ENCODE data around the gene BMPR1A. TPM values are rescaled to one million over a fixed set of nuclear protein-coding genes. Genes with fewer than 3 reads are reported as not detected.
A peak's percentile ranks its signal among the peaks of the same experiment; 100 is the strongest.

Gene BMPR1A
- total RNA-seq, 6 donors from 2014 or later = 12.9 to 37.4 (median 30.6) TPM

DNA sequence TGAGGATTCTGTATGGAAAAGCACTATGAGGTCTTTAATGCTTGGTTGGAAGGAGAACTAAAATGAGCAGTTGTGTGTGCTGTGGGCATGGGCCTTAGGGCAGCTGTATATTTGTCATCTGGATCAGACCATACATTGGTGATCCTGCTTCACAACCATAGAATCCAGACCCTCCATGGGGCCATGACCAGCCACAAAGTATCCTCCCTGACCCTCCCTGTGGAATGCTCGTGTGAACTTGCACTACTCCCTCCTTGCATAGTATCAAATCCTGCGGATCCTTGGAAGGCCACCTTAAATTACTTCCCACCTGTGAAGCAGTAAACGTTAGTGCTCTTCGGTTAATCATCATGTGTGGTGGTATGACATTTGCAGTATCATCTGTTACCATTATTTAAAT, 67.1 kb downstream of the BMPR1A start:
- no peaks in the 10 kb centered on the region for H3K4me1 ChIP-seq
- DNase-seq (no peak), ATAC-seq (ENCODE audit: low FRiP score in 2 of 2) (no peak)
- no peaks in the 10 kb centered on the region for H3K27me3 ChIP-seq
- no peak overlapping the region for H3K4me3 ChIP-seq
- no peaks in the 10 kb centered on the region for H3K36me3 ChIP-seq
- H3K9me3 ChIP-seq = no peaks in the 10 kb centered on the region
- no peak for TF ChIP-seq POLR2A (IDR thresholded peaks at IDR 0.05)
- TF ChIP-seq EP300 (IDR thresholded peaks at IDR 0.05) = no peak
- TF ChIP-seq CTCF (IDR thresholded peaks at IDR 0.05) = no peak
- no peak for TF ChIP-seq POLR2AphosphoS5 (IDR thresholded peaks at IDR 0.05)
- H3K27ac ChIP-seq = no peak overlapping the region
- 69 to 80% methylated on average over 4 of the region's 4 CpGs for WGBS, 2 donors

DNA sequence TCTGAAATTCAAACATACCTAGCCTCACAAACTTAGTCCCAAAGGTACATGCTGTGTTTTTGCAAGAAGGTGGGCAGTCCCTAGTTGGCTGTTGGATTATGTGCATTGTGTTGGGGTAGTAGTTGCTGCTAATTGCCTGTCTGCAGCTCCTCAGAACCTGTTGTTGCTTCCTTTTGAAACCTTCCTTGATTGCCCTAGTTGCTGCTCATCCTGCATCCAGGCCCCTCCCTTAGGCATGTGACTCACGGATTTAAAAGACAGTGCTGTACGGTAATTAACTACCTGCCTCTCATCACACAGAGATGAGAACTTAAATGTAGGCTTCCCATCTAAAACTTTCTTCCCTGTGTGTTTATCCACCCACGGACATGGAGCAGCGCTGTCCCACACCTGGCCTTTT, 67.7 kb downstream of the BMPR1A start:
- TF ChIP-seq POLR2AphosphoS5 (IDR thresholded peaks at IDR 0.05) (no peak), POLR2A (IDR thresholded peaks at IDR 0.05) (no peak), EP300 (IDR thresholded peaks at IDR 0.05) (no peak), CTCF (IDR thresholded peaks at IDR 0.05) (no peak)
- DNase-seq (no peak), ATAC-seq (ENCODE audit: low FRiP score in 2 of 2) (no peak)
- H3K36me3 ChIP-seq = no peaks in the 10 kb centered on the region
- H3K4me1 ChIP-seq = no peaks in the 10 kb centered on the region
- H3K9me3 ChIP-seq = no peaks in the 10 kb centered on the region
- WGBS, 2 donors = 84 to 86% methylated on average over 4 of the region's 4 CpGs
- H3K4me3 ChIP-seq = no peak overlapping the region
- H3K27ac ChIP-seq = no peak overlapping the region
- H3K27me3 ChIP-seq = no peaks in the 10 kb centered on the region

- ATAC-seq (ENCODE audit: low FRiP score in 2 of 2) (no peak), DNase-seq (no peak)
- no peaks in the 10 kb centered on the region for H3K27me3 ChIP-seq
- TF ChIP-seq POLR2AphosphoS5 (IDR thresholded peaks at IDR 0.05) = no peak
- no peak for TF ChIP-seq CTCF (IDR thresholded peaks at IDR 0.05)
- TF ChIP-seq POLR2A (IDR thresholded peaks at IDR 0.05) = no peak
- TF ChIP-seq EP300 (IDR thresholded peaks at IDR 0.05) = no peak
- H3K27ac ChIP-seq = no peak overlapping the region
- H3K36me3 ChIP-seq = no peaks in the 10 kb centered on the region
- H3K9me3 ChIP-seq = no peaks in the 10 kb centered on the region
- 74 to 84% methylated on average over 2 of the region's 2 CpGs for WGBS, 2 donors
- no peak overlapping the region for H3K4me3 ChIP-seq
- peaks cover 0 to 6% (median 3%) of the 10 kb centered on the region in 4 donors for H3K4me1 ChIP-seq
Measured at GRCh38 chr10:86825366-86825765, 68.9 kb downstream of the BMPR1A start.

- ATAC-seq (ENCODE audit: low FRiP score in 2 of 2) (no peak), DNase-seq (no peak)
- Histone ChIP-seq H3K4me1 (peaks cover 0 to 6% (median 3%) of the 10 kb centered on the region in 4 donors), H3K4me3 (no peak overlapping the region), H3K9me3 (no peaks in the 10 kb centered on the region), H3K27me3 (no peaks in the 10 kb centered on the region), H3K27ac (peak overlapping the region in 1 of 4 donors; percentile 11), H3K36me3 (no peaks in the 10 kb centered on the region)
- TF ChIP-seq CTCF (IDR thresholded peaks at IDR 0.05) (no peak), EP300 (IDR thresholded peaks at IDR 0.05) (no peak), POLR2A (IDR thresholded peaks at IDR 0.05) (no peak), POLR2AphosphoS5 (IDR thresholded peaks at IDR 0.05) (no peak)
- WGBS, 2 donors = 89 to 90% methylated on average over 7 of the region's 7 CpGs
Measured at GRCh38 chr10:86827639-86828038, 71.2 kb downstream of the BMPR1A start.

- Histone ChIP-seq H3K27ac (peak overlapping the region in 1 of 4 donors; percentile 11), H3K4me1 (peaks cover 0 to 6% (median 3%) of the 10 kb centered on the region in 4 donors), H3K9me3 (no peaks in the 10 kb centered on the region), H3K27me3 (no peaks in the 10 kb centered on the region), H3K4me3 (no peak overlapping the region), H3K36me3 (no peaks in the 10 kb centered on the region)
- DNase-seq = no peak
- 87 to 92% methylated on average over 5 of the region's 5 CpGs for WGBS, 2 donors
- ATAC-seq (ENCODE audit: low FRiP score in 2 of 2) = no peak
- no peak for TF ChIP-seq CTCF (IDR thresholded peaks at IDR 0.05)
Measured at GRCh38 chr10:86828145-86828544, 71.7 kb downstream of the BMPR1A start.
